Retina (tissue), 1 donor: ENCODE data around the gene OTOP2.

Experiments used
- DNase-seq: peaks from one replicate; pipeline ENCODE4 v3.0.0-alpha.2; 2016

Gene OTOP2

DNA sequence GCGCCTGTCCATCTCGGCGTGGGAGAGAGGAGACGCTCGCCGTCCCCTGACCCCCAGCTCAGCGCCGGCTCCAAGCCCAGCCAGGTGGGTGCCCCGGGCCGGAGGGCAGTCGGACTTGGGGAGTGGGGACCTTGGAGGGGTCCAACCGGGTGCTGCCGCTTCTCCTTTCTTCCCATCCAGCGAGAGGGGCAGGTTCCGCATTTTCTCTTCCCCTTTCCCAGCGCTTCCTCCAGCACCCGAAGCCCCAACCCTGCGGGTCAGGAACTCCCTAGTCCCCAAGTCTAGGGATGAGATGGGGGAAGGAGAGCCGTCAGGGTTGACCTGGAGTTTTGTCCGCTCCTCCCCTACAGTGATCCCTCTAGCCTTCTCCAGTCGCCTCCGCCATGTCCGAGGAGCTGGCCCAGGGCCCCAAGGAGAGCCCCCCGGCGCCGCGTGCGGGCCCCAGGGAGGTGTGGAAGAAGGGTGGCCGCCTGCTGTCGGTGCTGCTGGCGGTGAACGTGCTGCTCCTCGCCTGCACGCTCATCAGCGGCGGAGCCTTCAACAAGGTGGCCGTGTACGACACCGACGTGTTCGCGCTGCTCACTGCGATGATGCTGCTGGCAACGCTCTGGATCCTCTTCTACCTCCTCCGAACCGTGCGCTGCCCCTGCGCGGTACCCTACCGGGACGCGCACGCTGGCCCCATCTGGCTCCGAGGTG, at the start of gene OTOP2:
OTOP2 (plus strand) TSS at position 24 of the 699 bp plus-strand sequence; CDS start at position 384, 360 bp downstream.
- DNase-seq: peak; percentile 60

GRCh38 chr17:74874615-74875037, 49.4 kb upstream of the OTOP2 start:
- no peak for DNase-seq

DNA sequence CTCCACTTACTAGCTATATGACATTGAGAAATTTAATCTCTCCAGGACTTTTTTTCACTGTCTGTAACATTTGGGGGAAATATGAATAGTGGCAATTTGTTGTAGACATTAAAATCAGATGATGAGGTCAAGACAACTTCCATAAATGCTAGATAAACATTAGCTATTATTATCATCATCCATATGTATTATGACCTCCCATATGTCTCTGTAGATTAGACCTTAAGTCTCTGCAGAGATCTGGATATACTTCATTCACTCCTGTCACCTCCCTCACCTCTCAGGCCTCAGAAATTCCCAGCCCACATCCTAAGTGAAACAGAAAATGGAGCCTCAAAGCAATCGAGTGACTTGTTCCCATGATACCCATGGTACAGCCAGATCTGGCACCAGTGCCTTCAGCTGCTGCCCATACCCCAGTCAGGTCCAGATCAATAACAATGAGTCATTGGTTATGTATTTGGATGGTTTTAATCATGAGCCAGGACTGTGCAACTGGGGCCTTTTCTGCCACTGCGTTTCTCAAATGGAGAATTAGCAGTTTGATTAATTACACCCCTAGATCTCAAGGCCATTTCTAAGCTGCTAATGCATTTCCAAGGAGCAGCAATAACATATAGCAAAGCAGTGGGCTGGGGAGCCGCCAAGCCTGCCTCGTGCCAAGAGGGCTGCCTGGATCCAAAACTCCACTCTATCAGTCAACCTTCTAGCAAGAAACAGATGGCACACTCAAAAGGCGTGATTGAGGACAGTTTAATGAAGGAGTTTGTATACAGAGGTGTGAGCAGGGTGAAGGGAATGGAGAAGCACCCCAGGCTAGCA, 48.7 kb upstream of the OTOP2 start:
- DNase-seq: no peak

- DNase-seq: no peak
These were observed 48.0 kb upstream of the OTOP2 start for GRCh38 chr17:74875977-74876593.

GRCh38 chr17:74877592-74878548, 46.2 kb upstream of the OTOP2 start:
- DNase-seq: no peak

DNA sequence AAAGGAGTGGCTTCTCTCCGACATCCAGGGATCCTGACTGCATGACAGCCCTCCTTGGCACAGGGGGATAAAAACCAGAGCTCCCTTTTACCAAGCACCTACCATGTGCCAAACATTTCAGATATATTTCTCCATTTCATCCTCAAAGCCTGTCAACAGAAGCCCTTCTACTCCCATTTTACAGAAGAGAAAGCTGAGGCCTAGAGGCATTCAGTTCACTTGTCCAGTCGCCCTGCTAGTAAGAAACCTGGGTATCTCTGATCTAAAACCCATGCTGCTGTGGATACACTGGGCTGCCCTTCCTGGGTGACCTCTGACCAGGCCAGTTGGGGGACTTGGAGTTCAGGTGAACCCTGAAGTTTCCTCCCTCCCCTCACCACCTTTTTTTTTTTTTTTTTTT, 45.4 kb upstream of the OTOP2 start:
- DNase-seq: no peak

GRCh38 chr17:74879308-74879707, 44.8 kb upstream of the OTOP2 start:
- DNase-seq: no peak

- no peak for DNase-seq
These were observed 43.0 kb upstream of the OTOP2 start for GRCh38 chr17:74881073-74881472.

DNA sequence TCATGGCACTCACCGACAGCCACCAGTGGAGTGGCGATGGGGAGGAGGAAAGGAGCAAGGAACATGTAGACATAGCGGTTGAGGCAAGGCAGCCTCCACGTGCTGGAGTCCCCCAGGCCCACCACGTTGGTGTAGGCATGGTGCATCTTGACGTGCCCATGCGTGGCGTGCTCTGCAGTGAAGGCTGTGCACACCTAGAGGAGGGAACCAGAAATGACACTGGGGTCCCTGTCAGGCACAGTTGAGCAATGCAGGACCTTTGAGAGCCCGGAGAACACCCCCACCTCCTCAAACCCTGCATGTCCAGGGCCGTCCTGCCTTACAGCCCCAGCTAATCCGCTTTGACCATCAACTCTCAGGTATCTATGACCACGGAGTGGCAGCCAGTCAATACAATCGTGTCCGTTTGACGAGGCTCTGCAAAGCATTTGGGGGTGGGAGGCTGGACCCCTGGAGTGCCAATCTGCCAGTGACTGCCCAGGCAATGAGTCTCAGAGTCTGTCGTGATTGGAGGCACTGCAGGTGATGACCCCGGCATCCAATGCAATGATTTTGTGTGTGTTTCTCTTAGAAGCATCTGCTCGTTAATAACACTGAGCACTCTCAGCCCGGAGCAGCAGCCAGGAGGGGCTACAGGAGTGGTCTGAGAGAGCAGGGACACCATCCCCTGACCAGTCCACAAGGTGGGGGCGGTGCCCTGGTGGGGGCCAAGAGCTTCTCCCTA, 41.4 kb upstream of the OTOP2 start:
- DNase-seq: peak; percentile 40

DNA sequence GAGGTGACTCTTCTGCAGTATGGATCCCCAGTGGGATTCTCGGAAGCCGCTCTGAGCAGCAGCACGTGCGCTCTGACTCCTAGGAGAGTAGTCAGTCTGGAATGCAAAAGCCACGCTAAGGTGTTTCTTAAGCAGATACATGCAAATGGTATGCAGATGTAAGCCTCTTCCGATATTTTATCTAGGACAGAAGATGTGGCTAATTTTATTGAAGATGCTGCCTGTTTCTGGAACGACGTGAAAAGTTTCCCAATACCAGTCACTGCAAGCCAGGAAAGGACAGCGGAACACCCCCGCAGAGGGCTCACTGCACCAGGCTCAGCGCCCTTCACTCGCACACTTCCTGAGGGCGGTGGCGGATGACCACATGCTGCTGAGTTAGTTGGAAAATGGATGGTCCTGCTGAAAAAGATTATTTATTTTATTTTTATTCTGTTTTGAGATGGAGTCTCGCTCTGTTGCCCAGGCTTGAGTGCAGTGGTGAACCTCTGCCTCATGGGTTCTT, 40.8 kb upstream of the OTOP2 start:
- DNase-seq: no peak

GRCh38 chr17:74888469-74888868, 35.6 kb upstream of the OTOP2 start:
- DNase-seq: peak; percentile 37

DNA sequence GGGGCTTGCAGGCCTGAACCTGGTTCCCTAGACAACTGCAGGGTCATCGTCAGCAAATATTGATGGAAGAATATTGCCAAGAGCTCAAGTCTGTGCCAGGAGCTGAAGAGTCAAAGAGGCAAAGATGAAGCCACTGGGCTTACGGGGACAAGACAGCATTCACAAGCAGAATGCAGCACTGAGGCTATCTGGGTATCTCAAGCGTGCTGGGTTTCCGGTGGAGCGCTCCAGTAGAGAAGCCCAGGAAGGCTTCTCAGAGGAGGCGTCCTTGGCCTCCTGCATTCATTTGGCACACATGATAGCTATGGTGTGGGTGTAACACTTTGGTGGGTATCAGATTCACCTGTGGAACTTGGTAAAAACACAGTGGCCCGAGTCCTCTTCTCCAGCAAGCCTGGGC, 33.5 kb upstream of the OTOP2 start:
- DNase-seq: no peak

GRCh38 chr17:74892013-74892841, 31.8 kb upstream of the OTOP2 start:
- DNase-seq: no peak

GRCh38 chr17:74892974-74893911, 30.8 kb upstream of the OTOP2 start, which contains the start of gene FADS6:
TSS of gene FADS6 (minus strand) at chr17:74893633. CDS start at chr17:74893595, 38 bp downstream.
- peak; percentile 53 for DNase-seq

DNA sequence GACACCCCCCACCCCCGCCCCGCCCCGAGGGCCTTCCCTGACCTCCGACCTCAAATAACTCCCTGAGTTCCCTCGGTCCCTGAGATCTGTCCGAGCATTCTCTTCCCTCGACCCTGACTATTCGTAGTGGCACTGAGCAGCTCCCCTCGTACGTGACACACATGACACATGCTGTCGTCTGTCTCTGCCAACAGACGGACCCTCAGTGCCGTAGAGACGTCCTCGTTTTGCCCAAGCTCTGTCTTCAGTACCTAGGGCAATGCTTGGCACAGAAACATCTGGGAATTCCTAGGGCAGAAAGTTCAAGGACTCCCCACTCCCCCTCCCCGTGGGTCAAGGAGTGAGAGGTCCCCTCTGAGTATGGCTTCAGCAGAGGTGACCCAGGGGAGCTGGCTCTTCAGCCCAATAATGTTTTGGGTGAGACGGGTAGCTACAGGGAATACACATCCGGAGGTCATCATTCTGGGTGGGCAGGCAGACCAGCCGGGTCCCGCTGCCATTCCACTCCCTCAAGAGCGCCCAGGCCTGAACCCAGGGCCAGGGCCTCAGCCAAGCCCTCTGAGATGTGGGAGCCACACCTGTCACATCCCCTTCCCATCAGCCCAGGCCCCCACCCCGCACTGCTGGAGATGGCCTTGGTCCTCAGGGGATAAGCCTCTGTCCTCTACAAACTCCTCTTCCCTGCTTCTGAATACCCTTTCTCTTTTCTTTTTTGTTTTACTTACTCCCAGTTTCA, 30.0 kb upstream of the OTOP2 start:
- DNase-seq: no peak

GRCh38 chr17:74898376-74898946, 25.6 kb upstream of the OTOP2 start:
- no peak for DNase-seq

GRCh38 chr17:74900208-74900607, 23.9 kb upstream of the OTOP2 start:
- DNase-seq: no peak
